Caco-2 (cell line): ENCODE results near the gene MAML2. TPM values are rescaled to one million over a fixed set of nuclear protein-coding genes. Genes with fewer than 3 reads are reported as not detected.
A peak's percentile ranks its signal among the peaks of the same experiment; 100 is the strongest.

Source experiments
- BruUV-seq: library from RNA; stranded (reverse); fragments of 400-500 nt; replicated peaks from 2 replicates; lab custom pipeline; 2021; lab: Mats Ljungman, UMichigan
- CTCF ChIA-PET: fragments of 300-600 bp; sonication (Branson Sonifier 250); formaldehyde crosslinking; loops from one replicate; lab custom pipeline; 2022; ENCODE audit warnings: antibody characterized with exemption; lab: Charles Lee
- POLR2A ChIA-PET: fragments of 300-600 bp; sonication (Branson Sonifier 250); formaldehyde crosslinking; loops from one replicate; lab custom pipeline; 2022; ENCODE audit warnings: antibody characterized with exemption; lab: Charles Lee
- DNase-seq, 2 experiments: peaks; one replicate each; pipeline versions ENCODE4 v3.0.0 to v3.0.0-alpha.2; 2020 to 2022
- H3K27me3 ChIP-seq: replicated peaks from 2 replicates; pipeline ENCODE4 v1.6.0; 2011; ENCODE audit warnings: low read length; ENCODE audit not compliant: control insufficient read depth, insufficient read depth
- H3K36me3 ChIP-seq: 2 replicates; pipeline ENCODE4 v1.5.1; 2011; ENCODE audit warnings: low read length; ENCODE audit not compliant: control insufficient read depth, insufficient read depth
- H3K4me1 ChIP-seq: fragments of 250-450 bp; sonication (Bioruptor Pico); 2 replicates; pipeline ENCODE4 v1.5.1; 2020; ENCODE audit warnings: mild to moderate bottlenecking
- H3K4me3 ChIP-seq: 2 replicates; pipeline ENCODE4 v1.5.1; 2011; ENCODE audit warnings: low read depth, mild to moderate bottlenecking, control low read depth, low read length
- H3K9me3 ChIP-seq: fragments of 250-450 bp; sonication (Bioruptor Pico); 2 replicates; pipeline ENCODE4 v1.5.1; 2020; ENCODE audit warnings: mild to moderate bottlenecking, moderate library complexity
- H3K27ac Mint-ChIP-seq: one replicate; pipeline ENCODE4 v1.8.0; 2022; ENCODE audit warnings: mixed read lengths; ENCODE audit not compliant: unreplicated experiment
- H3K27me3 Mint-ChIP-seq: one replicate; pipeline ENCODE4 v1.8.0; 2022; ENCODE audit warnings: mixed read lengths; ENCODE audit not compliant: insufficient read depth, unreplicated experiment
- H3K36me3 Mint-ChIP-seq: one replicate; pipeline ENCODE4 v1.8.0; 2022; ENCODE audit warnings: mild to moderate bottlenecking, mixed read lengths; ENCODE audit not compliant: insufficient read depth, unreplicated experiment
- H3K4me1 Mint-ChIP-seq: one replicate; pipeline ENCODE4 v1.8.0; 2022; ENCODE audit warnings: low read depth, mixed read lengths; ENCODE audit not compliant: unreplicated experiment
- H3K4me3 Mint-ChIP-seq: one replicate; pipeline ENCODE4 v1.8.0; 2022; ENCODE audit warnings: mild to moderate bottlenecking, moderate library complexity, mixed read lengths; ENCODE audit not compliant: unreplicated experiment
- H3K9me3 Mint-ChIP-seq: one replicate; pipeline ENCODE4 v1.8.0; 2022; ENCODE audit warnings: mixed read lengths; ENCODE audit not compliant: unreplicated experiment
- intact Hi-C: fragments of 100-400 bp; cut with micrococcal nuclease; formaldehyde crosslinking; loops from one replicate; pipeline ENCODE4 v1.10.0; 2022; ENCODE audit not compliant: unreplicated experiment
- total RNA-seq: library from RNA; stranded (reverse); gene quantifications from 2 replicates; pipeline ENCODE4 v1.2.3, GENCODE V29; 2022
- TF ChIP-seq, protein P1 (sequence below), 2 experiments: fragments of 200-600 bp in 1 of 2; IDR thresholded peaks; 1 replicate in 1 of 2; 2 replicates in 1 of 2; pipeline versions ENCODE4 v1.5.1 to v1.8.0; 2011 to 2022; ENCODE audit warnings: antibody characterized with exemption in 1 of 2, control low read depth in 1 of 2, inconsistent platforms in 1 of 2, low read depth in 1 of 2, low read length in 1 of 2, mild to moderate bottlenecking in 1 of 2, moderate library complexity in 1 of 2; ENCODE audit not compliant: insufficient read depth in 1 of 2, severe bottlenecking in 1 of 2, unreplicated experiment in 1 of 2

Gene MAML2
- total RNA-seq, 1 experiment from 2014 or later, result 11.5 TPM

- POLR2A ChIA-PET, result no interaction called here
- peaks cover 18% of the 10 kb centered on the region; the same call in 1 of the 2 replicates for H3K4me1 ChIP-seq
- CTCF ChIA-PET, result interaction anchor here (2.2 kb wide), 1 partner anchor 86 kb away, joined by 8 read pairs; the partner anchor contains the start of gene MAML2
Measured at GRCh38 chr11:96257036-96257435, 86.0 kb downstream of the MAML2 start.

GRCh38 chr11:96256215-96257011, 86.6 kb downstream of the MAML2 start:
- intact Hi-C loops, result no loop called here
- no TSS peak for BruUV-seq

More at GRCh38 chr11:96257036-96257435, 86.0 kb downstream of the MAML2 start:
- Mint-ChIP-seq H3K4me1 (peaks cover 41% of the 10 kb centered on the region), H3K27me3 (no peaks in the 10 kb centered on the region), H3K9me3 (no peaks in the 10 kb centered on the region), H3K4me3 (no peak overlapping the region), H3K36me3 (peaks cover 5% of the 10 kb centered on the region), H3K27ac (peak overlapping the region; percentile 36)
- no TSS peak for BruUV-seq
- Histone ChIP-seq H3K4me3 (no peak overlapping the region), H3K36me3 (no peaks in the 10 kb centered on the region), H3K27me3 (no peaks in the 10 kb centered on the region), H3K9me3 (no peaks in the 10 kb centered on the region)
- no peak for DNase-seq
- TF ChIP-seq, protein P1, sequence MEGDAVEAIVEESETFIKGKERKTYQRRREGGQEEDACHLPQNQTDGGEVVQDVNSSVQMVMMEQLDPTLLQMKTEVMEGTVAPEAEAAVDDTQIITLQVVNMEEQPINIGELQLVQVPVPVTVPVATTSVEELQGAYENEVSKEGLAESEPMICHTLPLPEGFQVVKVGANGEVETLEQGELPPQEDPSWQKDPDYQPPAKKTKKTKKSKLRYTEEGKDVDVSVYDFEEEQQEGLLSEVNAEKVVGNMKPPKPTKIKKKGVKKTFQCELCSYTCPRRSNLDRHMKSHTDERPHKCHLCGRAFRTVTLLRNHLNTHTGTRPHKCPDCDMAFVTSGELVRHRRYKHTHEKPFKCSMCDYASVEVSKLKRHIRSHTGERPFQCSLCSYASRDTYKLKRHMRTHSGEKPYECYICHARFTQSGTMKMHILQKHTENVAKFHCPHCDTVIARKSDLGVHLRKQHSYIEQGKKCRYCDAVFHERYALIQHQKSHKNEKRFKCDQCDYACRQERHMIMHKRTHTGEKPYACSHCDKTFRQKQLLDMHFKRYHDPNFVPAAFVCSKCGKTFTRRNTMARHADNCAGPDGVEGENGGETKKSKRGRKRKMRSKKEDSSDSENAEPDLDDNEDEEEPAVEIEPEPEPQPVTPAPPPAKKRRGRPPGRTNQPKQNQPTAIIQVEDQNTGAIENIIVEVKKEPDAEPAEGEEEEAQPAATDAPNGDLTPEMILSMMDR (IDR thresholded peaks at IDR 0.05; ENCODE audit: insufficient read depth in 1 of 2, low read depth in 1 of 2, low read length in 1 of 2, severe bottlenecking in 1 of 2, unreplicated experiment in 1 of 2), result no peak
- intact Hi-C loops, result no loop called here

DNA sequence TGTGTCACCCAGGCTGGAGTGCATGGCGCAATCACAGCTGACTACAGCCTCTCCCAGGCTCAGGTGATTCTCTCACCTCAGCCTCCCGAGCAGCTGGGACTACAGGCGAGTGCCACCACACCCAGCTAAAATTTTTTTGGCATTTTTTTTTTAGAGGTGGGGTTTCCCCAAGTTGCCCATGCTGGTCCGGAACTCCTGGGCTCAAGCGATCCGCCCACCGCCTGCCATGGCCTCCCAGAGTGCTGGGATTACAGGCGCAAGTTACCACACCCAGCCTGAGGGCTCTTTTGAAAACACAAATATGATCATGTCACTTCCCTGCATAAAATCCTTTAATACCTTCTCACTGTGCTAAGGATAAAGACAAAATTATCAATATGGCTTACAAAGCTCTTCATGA, 88.1 kb downstream of the MAML2 start:
- BruUV-seq, result no TSS peak
- no peak overlapping the region for H3K27ac Mint-ChIP-seq

More at GRCh38 chr11:96256215-96257011, 86.6 kb downstream of the MAML2 start:
- CTCF ChIA-PET, result interaction anchor here (2.2 kb wide), 1 partner anchor 87 kb away, joined by 8 read pairs; the partner anchor contains the start of gene MAML2
- Histone ChIP-seq H3K27me3 (no peaks in the 10 kb centered on the region), H3K4me1 (peaks cover 18% of the 10 kb centered on the region; the same call in 1 of the 2 replicates), H3K36me3 (no peaks in the 10 kb centered on the region), H3K9me3 (no peaks in the 10 kb centered on the region), H3K4me3 (no peak overlapping the region)
- no peaks in the 10 kb centered on the region for H3K9me3 Mint-ChIP-seq
- peaks cover 5% of the 10 kb centered on the region for H3K36me3 Mint-ChIP-seq
- H3K4me3 Mint-ChIP-seq, result no peak overlapping the region
- TF ChIP-seq, protein P1 (IDR thresholded peaks at IDR 0.05; ENCODE audit: insufficient read depth in 1 of 2, low read depth in 1 of 2, low read length in 1 of 2, severe bottlenecking in 1 of 2, unreplicated experiment in 1 of 2), result no peak
- peaks cover 41% of the 10 kb centered on the region for H3K4me1 Mint-ChIP-seq
- DNase-seq, result no peak
- POLR2A ChIA-PET, result no interaction called here
- no peak overlapping the region for H3K27ac Mint-ChIP-seq
- no peaks in the 10 kb centered on the region for H3K27me3 Mint-ChIP-seq

More for the DNA sequence above, 88.1 kb downstream of the MAML2 start:
- H3K27me3 ChIP-seq, result no peaks in the 10 kb centered on the region
- no peaks in the 10 kb centered on the region for H3K9me3 ChIP-seq
- Mint-ChIP-seq H3K27me3 (no peaks in the 10 kb centered on the region), H3K4me3 (no peak overlapping the region), H3K4me1 (peaks cover 34% of the 10 kb centered on the region), H3K9me3 (no peaks in the 10 kb centered on the region), H3K36me3 (peaks cover 5% of the 10 kb centered on the region)
- H3K36me3 ChIP-seq, result no peaks in the 10 kb centered on the region
- DNase-seq, result no peak
- ChIA-PET POLR2A (interaction anchor here (0.6 to 1.1 kb wide), 2 partner anchors 10 to 11 kb away, joined by 3 to 8 read pairs; no protein-coding TSS in a partner anchor), CTCF (interaction anchor here (0.6 to 1.5 kb wide), 2 partner anchors 88 to 419 kb away, joined by 3 to 6 read pairs; partner anchors contain the start of gene MAML2)
- TF ChIP-seq, protein P1 (IDR thresholded peaks at IDR 0.05; ENCODE audit: insufficient read depth in 1 of 2, low read depth in 1 of 2, low read length in 1 of 2, severe bottlenecking in 1 of 2, unreplicated experiment in 1 of 2), result no peak
- H3K4me3 ChIP-seq, result no peak overlapping the region
- intact Hi-C loops, result no loop called here
- H3K4me1 ChIP-seq, result peaks cover 17% of the 10 kb centered on the region; the same call in 1 of the 2 replicates
